ENCODE measurements around the gene CTDP1.

CTDP1 gene

DNA sequence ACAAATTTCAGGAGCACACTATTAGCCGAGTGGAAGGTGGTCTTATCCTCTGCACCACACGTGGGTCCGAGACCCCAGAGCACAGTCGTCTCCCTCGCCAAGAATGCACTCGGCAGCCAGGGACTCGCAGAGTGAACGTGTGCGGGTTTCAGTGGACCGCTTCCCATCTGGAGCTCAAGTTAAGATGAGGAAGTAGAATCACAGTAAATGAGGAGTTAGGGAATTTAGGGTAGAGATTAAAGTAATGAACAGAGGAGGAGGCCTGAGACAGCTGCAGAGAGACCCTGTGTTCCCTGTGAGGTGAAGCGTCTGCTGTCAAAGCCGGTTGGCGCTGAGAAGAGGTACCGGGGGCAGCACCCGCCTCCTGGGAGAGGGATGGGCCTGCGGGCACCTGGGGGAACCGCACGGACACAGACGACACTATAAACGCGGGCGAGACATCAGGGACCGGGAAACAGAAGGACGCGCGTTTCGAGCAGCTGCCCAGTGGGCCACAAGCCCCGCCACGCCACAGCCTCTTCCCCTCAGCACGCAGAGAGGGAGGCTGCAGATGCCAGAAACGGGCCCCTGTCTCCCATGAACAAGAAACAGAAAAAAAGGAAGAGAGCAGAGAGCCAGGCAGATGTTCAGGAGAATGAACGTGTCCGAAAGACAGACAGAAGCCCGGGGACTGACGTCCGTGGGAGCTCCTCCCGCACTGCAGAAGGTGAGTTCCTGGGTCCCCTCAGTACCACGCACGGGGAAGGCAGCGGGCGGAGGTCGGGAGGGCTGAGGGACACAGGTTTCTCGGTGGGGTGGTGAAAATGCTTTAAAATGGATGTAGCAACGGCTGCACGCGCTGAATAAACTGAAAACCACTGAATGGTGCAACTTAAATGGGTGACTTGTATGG lies 112.7 kb downstream of the CTDP1 start:
- no peak for DNase-seq (ENCODE audit: low read depth in 4 of 4, low spot score in 1 of 4)

DNA sequence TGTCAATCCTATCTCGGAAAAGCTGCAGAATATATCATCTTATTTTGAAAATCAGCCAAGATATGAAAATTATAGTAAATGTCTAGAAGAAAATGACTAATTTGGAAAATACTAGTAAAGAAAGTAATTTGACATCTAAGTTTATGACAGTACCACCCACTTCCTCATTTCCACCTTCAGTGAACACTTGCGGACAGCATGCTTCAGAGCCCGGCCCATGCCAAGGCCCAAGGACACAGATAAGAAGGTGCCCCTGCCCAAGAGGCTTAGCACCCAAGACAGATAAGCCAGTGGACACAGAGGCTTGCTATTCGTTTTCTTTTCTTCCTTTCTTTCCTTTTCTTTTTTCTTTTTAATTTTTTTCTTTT lies 113.4 kb downstream of the CTDP1 start:
- no peak for DNase-seq (ENCODE audit: low read depth in 4 of 4, low spot score in 1 of 4)

GRCh38 chr18:79794846-79795245 lies 115.2 kb downstream of the CTDP1 start:
- no peak for DNase-seq (ENCODE audit: low read depth in 4 of 4, low spot score in 1 of 4)

DNA sequence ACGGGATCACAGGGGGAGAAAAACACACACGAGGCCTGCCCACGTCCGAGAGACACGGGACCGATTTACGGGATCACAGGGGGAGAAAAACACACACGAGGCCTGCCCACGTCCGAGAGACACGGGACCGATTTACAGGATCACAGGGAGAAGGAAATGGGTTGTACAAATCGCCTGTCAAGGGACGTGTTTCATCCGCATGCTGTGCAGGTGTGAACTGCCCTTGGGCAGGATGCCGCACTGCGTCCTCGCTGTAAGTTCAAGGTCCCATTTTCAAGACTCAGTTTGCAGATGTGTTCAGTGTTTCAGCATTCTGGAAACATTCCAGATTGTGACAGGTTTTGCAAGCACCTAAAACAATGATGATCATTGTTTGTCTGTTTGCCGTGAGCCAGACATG lies 115.8 kb downstream of the CTDP1 start:
- DNase-seq (ENCODE audit: low read depth in 4 of 4, low spot score in 1 of 4), result no peak

GRCh38 chr18:79796016-79796415 lies 116.4 kb downstream of the CTDP1 start:
- DNase-seq (ENCODE audit: low read depth in 4 of 4, low spot score in 1 of 4), result no peak

DNA sequence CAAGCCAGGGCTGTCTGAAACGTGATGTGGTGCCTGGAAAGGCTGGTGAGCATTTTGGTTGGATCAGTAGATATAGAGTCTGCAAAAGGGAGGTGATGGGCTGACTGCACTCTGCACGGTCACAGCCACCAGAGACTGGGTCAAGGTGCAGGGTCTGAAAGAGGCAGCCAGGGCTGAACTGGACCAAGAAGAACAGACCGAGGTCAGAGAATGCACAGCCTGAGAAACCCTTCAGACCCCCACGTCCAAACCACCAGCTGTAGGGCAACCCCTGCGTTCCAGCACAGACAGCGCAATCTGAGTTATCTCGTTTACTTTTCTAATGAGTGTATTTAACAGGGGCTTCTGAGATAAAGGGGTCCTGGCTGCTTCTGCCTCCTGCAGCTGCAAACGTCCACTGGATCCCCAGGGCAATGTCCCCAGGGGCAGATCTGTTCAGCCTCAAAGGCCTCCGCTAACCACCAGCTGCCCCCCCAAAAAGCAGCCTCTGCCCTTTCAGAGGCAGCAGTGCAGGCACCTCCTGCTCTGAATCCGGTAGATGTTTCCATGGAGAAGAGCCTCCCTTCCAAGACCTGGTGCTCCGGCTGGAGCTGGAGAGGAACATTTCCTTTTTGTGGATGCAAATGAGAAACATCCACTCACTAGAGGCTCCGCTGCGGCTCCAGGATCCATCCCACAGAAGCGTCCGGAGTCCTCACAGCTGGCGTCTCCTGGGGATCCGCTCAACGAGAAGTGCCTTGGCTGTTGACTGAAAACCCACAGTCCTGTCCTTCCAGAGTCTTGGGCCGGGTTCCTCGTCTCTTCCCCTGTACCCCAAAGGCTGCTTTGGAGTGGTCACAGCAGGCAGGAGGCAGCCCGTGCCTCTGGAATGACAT lies 117.2 kb downstream of the CTDP1 start:
- DNase-seq (ENCODE audit: low read depth in 4 of 4, low spot score in 1 of 4), result no peak

GRCh38 chr18:79797518-79798345 lies 118.1 kb downstream of the CTDP1 start, which contains the start of gene KCNG2:
Gene KCNG2 (plus strand): TSS chr18:79797938. CDS start chr18:79863668, 65,730 bp downstream.
- peak in 1 of 4 experiments; percentile 28 for DNase-seq (ENCODE audit: low read depth in 4 of 4, low spot score in 1 of 4)

DNA sequence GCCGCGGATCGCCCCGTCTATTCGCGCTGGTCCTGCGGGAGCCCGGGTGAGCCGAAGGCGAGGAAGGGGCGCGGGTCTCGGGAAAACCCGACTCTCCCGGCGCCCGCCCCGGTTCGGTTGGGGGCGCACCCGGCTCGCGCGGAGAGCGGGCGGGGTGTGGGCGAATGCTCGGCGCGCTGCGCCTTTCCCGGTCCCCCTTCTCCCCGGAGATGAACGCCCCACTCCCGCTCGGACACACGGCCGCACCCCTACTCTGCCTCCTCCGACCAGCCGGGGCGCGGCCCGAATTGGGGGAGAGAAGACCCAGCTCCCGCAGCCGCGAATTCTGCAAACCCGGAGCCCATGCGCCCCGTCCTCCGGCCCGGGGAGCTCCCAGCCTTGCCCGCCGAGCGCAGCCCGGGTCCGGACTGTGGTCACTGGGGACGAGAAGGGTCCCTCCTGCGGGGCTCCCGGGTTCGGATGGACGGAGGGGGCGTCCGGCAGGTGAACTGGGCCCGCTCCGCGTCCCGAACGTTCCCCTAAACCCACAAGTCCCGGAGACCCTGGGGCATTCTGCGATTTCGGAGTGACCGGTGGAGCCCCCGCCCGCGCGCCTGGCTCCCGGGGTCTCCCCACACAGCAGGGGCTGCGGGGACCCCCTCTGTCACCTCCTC lies 118.9 kb downstream of the CTDP1 start:
- no peak for DNase-seq (ENCODE audit: low read depth in 4 of 4, low spot score in 1 of 4)

- DNase-seq (ENCODE audit: low read depth in 4 of 4, low spot score in 1 of 4), result no peak
Measured at GRCh38 chr18:79798999-79799370, 119.4 kb downstream of the CTDP1 start.

DNA sequence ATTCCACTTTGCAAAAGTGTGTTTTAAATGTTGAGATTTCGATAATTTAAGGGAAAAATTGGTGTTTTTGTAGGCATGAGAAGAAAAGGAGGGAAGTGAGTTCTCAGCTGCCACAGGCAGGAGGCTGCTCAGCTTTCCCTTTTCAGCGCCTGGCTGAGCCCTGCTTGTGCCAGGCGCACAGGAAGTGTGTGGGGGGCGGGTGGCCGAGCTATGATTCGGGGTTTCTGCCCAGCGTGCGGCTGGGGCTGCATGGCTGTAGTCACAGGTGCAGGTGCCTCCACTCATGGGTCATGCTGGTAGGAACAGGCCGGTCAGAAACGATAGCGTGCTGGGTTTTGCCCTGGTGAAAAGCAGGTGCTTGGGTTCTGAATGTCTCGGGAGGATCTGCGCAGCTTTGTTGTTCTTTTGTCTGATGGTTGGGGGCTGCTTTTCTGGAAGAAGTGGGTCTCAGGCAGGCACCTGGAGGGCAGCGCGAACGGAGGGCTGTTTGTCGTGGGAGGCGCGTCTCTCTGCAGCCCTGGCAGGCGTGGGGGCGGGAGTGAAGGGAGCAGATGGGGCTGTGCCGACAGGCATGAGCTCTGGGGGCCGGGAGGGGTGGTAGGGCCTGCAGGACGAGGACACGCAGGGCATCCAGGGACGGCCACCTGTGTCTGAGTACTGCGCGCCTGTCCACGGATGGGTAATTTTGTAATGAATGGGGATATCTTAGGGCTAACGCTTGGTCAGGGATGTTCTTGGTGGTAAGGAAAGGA lies 120.2 kb downstream of the CTDP1 start:
- no peak for DNase-seq (ENCODE audit: low read depth in 4 of 4, low spot score in 1 of 4)

DNA sequence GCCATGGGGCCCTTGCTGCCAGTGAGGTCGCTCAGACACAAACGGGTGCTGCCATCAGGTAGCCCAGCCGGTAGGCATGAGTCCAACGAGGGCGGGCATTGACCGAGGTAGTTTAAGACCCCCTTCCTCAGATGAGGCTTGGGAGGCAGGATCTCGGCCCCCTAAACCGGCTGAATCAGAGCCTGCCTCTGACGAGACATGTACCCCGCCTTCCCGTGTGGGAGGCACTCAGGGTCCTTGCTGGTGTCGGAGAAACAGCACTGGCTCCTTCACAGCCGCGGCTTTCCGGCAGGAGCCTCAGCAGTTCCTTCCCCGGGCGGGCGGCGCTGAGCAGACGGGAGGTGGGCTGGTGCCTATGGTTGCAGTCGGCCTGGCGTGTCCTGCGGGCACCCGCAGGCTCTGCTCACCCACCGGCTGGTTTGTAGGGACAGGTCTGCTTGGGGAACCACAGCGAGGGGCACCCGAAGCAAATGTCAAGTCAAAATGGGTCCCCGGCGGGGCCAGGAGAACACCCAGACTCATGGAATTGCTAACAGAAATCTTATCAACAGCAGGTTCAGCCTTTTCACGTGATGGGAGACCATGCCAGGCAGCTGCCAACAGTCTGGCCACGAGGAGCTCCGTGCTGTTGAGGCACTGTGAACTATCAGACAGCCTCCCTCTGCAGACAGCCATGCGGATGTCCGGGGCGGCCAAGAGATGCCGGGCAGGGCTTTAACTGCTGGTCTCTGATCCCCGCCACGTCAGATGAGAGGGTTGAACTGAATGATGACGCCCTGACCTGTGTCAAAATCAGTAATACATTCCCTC lies 121.0 kb downstream of the CTDP1 start:
- no peak for DNase-seq (ENCODE audit: low read depth in 4 of 4, low spot score in 1 of 4)

DNA sequence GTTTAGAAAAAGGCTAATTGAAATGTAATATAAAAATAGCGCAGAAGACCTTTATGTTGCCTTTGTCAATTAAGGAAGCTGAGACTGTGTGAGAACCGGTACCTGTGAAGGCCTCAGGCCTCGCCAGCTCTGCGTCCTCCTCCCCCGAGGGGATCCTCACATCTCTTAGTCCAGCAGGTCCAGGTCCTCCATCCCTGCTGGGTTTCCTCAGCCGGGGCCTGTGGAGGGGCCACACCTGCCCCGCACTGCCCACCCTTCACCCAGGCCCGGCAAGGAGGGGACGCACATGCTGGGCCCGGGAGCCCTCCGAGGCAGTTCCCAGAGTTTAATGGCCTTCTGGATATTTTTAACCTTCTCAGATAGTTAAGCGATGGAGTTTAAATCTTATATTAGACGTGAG lies 121.6 kb downstream of the CTDP1 start:
- DNase-seq (ENCODE audit: low read depth in 4 of 4, low spot score in 1 of 4), result no peak

DNA sequence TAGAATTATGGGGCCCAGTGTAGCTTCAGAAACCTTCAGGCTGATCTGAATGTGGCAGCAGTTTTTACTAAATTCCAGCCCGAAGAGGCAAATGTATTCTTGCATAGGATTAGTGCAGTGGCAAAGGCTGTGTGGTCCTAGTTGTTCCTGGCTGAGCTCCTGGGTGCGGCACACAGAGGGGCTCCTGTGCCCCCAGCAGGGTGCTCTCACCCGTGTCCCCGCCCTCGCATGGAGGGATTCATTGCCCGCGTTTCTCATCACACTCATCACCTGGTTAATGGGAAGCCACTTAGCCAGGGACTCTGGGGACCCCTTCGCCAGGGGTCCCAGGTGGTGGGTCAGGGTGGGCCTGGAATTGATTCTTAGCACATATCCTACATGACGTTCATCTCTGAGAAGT lies 122.0 kb downstream of the CTDP1 start:
- DNase-seq (ENCODE audit: low read depth in 4 of 4, low spot score in 1 of 4), result no peak

GRCh38 chr18:79802298-79802697 lies 122.7 kb downstream of the CTDP1 start:
- no peak for DNase-seq (ENCODE audit: low read depth in 4 of 4, low spot score in 1 of 4)

GRCh38 chr18:79803611-79804051 lies 124.0 kb downstream of the CTDP1 start:
- DNase-seq (ENCODE audit: low read depth in 4 of 4, low spot score in 1 of 4), result no peak

All from stimulated activated CD4-positive, alpha-beta T cell treated with anti-CD3 and anti-CD28 coated beads, Interleukin-1b, Interleukin-23, amount 100 ng/mL, for 24 hours (primary cell).